GM12891 (cell line): ENCODE data around the gene TPI1.

ENCODE experiments used
- POLR2A ChIP-seq: IDR thresholded peaks from 2 replicates; pipeline ENCODE4 v1.6.1; 2011; ENCODE audit warnings: low read depth, low read length, control low read depth
- POLR2AphosphoS5 ChIP-seq: IDR thresholded peaks from 2 replicates; pipeline ENCODE4 v1.6.1; 2011; ENCODE audit warnings: low read depth, low read length, control low read depth
- POU2F2 ChIP-seq: IDR thresholded peaks from 2 replicates; pipeline ENCODE4 v1.6.1; 2011; ENCODE audit warnings: low read depth, mild to moderate bottlenecking, control low read depth, low read length, moderate library complexity
- TAF1 ChIP-seq: IDR thresholded peaks from 2 replicates; pipeline ENCODE4 v1.6.1; 2011; ENCODE audit warnings: low read depth, low read length, control low read depth

- no peak for TF ChIP-seq POLR2A
- TF ChIP-seq POU2F2: no peak
- TF ChIP-seq POLR2AphosphoS5: no peak
- TF ChIP-seq TAF1: no peak
These were observed 35.1 kb downstream of the TPI1 start for GRCh38 chr12:6902448-6902847.
